Endothelial cell of umbilical vein (primary cell): ENCODE measurements around the gene HOXA3.

Experiments used
- CTCF ChIP-seq, 2 donors: IDR thresholded peaks; 1 replicate in 1 of 2; 2 replicates in 1 of 2; pipeline ENCODE4 v1.5.1; 2011; ENCODE audit warnings: low read length in 2 of 2, mild to moderate bottlenecking in 2 of 2, moderate library complexity in 2 of 2, control low read depth in 1 of 2, inconsistent platforms in 1 of 2, low read depth in 1 of 2; ENCODE audit not compliant: insufficient read depth in 1 of 2; ENCODE audit errors: extremely low read depth in 1 of 2
- MAX ChIP-seq: IDR thresholded peaks from 2 replicates; pipeline ENCODE4 v1.6.1; 2011; ENCODE audit not compliant: insufficient read depth, insufficient read length
- POLR2A ChIP-seq: IDR thresholded peaks from 2 replicates; pipeline ENCODE4 v1.6.1; 2012; ENCODE audit warnings: low read depth, mild to moderate bottlenecking, control low read depth, low read length
- POLR2AphosphoS5 ChIP-seq: IDR thresholded peaks from 2 replicates; pipeline ENCODE4 v1.6.1; 2012; ENCODE audit warnings: low read depth, mild to moderate bottlenecking, control low read depth, low read length, moderate library complexity; ENCODE audit not compliant: insufficient read depth

GRCh38 chr7:27144781-27145164 is 7.6 kb downstream of the HOXA3 start:
- no peak for TF ChIP-seq CTCF (IDR thresholded peaks at IDR 0.05; ENCODE audit: extremely low read depth in 1 of 2, insufficient read depth in 1 of 2, low read depth in 1 of 2, low read length in 2 of 2)
- no peak for TF ChIP-seq POLR2AphosphoS5
- no peak for TF ChIP-seq POLR2A
- no peak for TF ChIP-seq MAX
